ENCODE results near the gene DTNB.

- TF ChIP-seq SP3 (tag by site-specific recombination; IDR thresholded peaks at IDR 0.05) = no peak
- no peak for TF ChIP-seq ZNF791 (tag by site-specific recombination; IDR thresholded peaks at IDR 0.05)
Observed at GRCh38 chr2:25650256-25650655, 23.1 kb downstream of the DTNB start.
